Muscle of arm (tissue), 12 donors: ENCODE data around the gene ZC3H4. TPM values are rescaled to one million over a fixed set of nuclear protein-coding genes. Genes with fewer than 3 reads are reported as not detected.
"Not testable (repeated sequence)": the region's sequence is repeated elsewhere in the genome, so short reads cannot be mapped to it uniquely, and the experiment has no call there.

Source experiments
- DNase-seq: peaks from one replicate; pipeline ENCODE4 v3.0.0-alpha.2; 2013
- polyA plus RNA-seq, 12 donors: library from polyadenylated mRNA; unstranded; fragments of 120-200 nt; gene quantifications; one replicate each; pipeline ENCODE4 v1.2.1, GENCODE V29; 2013; ENCODE audit not compliant: insufficient read length in 12 of 12

Gene ZC3H4
- polyA plus RNA-seq, 12 donors = 17.7 to 41.1 (median 24.8) TPM; not detected in 1

DNA sequence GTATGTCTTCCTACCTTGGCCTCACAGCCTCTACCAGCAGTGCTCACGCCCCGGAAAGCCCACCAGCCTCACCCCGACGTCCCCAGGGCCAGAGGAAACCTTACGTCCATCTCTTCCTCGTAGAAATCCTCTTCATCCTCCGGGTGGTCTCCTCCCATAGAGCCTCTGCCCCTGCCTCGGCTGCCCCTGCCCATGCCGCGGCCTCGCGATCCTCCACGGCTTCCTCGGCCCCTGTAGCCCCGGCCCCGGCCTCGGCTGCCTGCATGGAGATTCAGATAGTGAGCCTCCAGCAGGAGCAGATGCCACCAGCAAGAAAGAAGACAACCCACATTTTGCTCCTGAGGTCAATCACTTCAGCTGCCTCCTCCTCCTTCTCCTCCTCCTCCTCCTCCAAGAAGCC is 27.3 kb downstream of the ZC3H4 start:
- no peak for DNase-seq

GRCh38 chr19:47084879-47085439 is 28.6 kb downstream of the ZC3H4 start:
- no peak for DNase-seq

GRCh38 chr19:47082493-47082892 is 31.1 kb downstream of the ZC3H4 start:
- DNase-seq = no peak

DNA sequence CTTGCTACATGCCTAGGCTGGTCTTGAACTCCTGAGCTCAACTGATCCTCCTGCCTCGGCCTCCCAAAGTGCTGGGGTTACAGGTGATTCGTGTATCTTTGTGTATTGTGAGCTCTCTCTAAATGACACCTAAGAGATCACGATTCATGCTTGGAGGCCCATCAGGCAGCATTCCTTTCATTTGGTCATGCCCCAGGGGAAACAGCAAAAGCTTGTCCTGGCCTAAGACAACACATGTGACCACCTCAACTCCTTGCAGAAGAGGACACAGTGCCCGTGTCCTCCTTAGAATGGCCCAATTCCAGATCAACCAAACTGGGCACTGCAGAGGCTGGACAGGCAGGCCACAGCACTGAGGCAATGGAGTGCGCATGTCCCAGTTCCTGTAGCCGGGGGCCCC is 32.5 kb downstream of the ZC3H4 start:
- DNase-seq = no peak

DNA sequence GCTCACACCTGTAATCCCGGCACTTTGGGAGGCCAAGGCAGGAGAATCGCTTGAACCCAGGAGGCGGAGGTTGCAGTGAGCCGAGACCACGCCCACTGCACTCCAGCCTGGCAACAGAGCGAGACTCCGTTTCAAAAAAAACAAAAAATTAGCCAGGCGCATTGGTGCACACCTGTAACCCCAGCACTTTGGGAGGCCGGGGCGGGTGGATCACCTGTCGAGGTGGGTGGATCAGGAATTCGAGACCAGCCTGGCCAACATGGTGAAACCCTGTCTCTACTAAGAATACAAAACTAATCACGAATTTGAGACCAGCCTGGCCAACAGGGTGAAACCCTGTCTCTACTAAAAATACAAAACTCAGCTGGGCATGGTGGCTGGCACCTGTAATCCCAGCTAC is 35.2 kb downstream of the ZC3H4 start:
- not testable (repeated sequence) for DNase-seq

DNA sequence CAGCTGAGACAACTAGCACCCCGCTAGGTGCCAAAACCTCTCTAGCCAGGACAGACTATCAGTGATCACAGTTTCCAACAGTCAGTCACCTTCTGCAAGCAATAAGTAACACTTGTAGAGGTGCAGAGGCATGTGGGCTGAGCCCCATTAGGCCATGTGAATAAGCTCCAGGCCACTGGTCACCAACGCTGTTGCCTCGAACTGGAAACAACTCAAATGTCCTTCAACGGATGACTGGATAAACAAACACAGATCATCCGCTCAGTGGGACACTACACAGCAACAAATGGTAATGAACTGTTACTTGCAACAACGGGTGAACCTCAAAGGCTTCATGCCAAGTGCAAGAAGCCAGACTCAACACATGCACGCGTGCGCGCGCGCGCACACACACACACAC is 37.6 kb downstream of the ZC3H4 start:
- DNase-seq = no peak

DNA sequence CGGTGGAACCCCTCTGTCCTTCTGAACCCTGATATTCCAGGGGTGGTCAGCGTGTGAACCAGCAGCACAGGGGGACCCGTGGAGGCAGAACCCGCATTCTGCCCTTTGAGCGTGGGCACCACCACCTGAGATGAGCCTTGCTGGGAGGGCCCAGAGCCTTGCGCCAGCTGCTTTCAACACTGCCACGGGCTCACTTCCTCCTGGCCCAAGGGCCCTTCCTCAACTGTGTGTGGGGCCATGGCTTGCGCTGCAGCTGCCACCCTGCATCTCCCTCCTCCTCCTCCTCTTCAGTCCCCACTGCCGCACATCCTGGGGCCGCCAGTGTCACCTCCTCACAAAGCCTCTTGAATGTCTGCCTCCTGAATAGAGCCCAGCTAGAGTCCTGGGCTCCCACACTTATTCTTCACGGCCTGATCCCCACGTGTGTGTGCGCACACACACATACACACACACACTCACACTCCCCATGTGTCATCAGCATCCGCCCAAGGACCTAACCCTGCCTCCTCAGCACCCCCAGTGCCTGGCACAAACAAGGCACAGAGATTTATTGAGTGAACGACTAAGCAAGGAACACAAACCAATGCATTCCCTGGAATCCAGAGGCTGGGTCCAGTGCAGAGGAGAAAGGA is 38.3 kb downstream of the ZC3H4 start:
- DNase-seq = no peak

- no peak for DNase-seq
Observed at GRCh38 chr19:47074621-47075020, 39.0 kb downstream of the ZC3H4 start.

DNA sequence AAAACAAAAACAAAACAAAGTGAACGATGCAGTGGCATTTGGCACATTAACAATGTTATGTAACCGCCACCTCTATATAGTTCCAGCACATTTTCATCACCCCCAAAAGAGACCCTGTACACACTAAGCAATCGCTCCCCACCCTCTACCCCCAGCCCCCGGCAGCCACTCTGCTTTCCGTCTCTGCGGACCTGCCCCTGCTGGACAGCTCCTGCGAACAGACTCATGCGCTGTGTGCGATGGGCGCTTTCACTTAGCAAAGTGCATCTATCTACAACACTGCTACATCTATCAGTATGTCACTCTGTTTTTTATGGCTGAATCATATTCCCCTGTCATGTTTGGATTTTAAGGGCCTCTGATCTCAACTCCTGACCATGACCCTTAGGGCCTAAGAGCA is 40.0 kb downstream of the ZC3H4 start:
- DNase-seq = no peak

GRCh38 chr19:47072323-47072722 is 41.3 kb downstream of the ZC3H4 start:
- no peak for DNase-seq

- DNase-seq = no peak
Observed at GRCh38 chr19:47071731-47072130, 41.8 kb downstream of the ZC3H4 start.

DNA sequence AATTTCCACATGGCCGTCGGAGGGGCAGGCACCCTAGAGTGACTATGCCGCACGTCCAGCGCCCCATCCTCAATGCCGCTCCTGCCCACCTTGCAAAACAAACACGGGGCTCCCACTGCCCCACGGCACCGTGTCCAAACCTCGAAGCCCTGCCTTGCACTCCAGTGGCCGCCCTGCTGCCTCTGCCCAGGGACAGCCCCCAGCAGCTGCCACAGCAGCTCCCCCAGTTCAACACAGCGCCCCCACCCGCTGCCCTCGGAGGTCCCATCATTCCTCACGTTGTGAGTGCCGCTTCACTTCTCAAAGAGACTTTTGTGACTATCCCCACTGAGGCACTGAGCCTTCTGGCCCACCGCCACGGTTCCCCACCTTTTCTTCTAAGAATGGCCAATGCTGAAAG is 42.8 kb downstream of the ZC3H4 start:
- DNase-seq = no peak

GRCh38 chr19:47069795-47070194 is 43.8 kb downstream of the ZC3H4 start:
- DNase-seq = no peak

GRCh38 chr19:47068876-47069406 is 44.6 kb downstream of the ZC3H4 start:
- no peak for DNase-seq

GRCh38 chr19:47068246-47068645 is 45.3 kb downstream of the ZC3H4 start:
- DNase-seq = no peak

- DNase-seq = no peak
Observed at GRCh38 chr19:47067215-47067847, 46.2 kb downstream of the ZC3H4 start.

- DNase-seq = no peak
Observed at GRCh38 chr19:47066376-47067214, 47.0 kb downstream of the ZC3H4 start.

DNA sequence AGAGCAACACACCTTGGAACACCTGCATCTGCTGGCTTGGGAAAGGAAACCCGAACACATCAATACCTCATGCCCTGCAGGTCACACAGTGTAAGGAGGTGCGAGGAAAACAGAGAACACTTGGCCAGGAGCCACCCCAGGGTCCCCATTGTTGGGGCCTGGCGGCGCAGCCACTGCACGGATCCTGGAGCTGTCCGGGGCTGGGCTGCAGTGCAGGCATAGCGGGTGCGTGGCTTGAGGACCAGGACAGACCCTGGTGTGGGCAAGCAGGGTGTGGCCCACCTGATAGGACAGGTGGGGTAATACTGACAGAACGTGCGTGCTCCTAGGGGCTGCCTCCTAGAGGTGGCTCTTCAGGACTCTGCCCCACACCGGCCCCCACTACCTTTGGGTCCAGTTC is 48.3 kb downstream of the ZC3H4 start:
- no peak for DNase-seq

- DNase-seq = no peak
Observed at GRCh38 chr19:47063874-47064273, 49.7 kb downstream of the ZC3H4 start.

GRCh38 chr19:47058621-47059022 is 55.0 kb downstream of the ZC3H4 start:
- DNase-seq = no peak

GRCh38 chr19:47057328-47057727 is 56.2 kb downstream of the ZC3H4 start:
- DNase-seq = no peak

- no peak for DNase-seq
Observed at GRCh38 chr19:47056411-47056810, 57.2 kb downstream of the ZC3H4 start.
